Measurements from ENCODE around the gene PLAC9. TPM values are rescaled to one million over a fixed set of nuclear protein-coding genes. Genes with fewer than 3 reads are reported as not detected.
A peak's percentile ranks its signal among the peaks of the same experiment; 100 is the strongest.

The PLAC9 gene
- total and polyA plus RNA-seq, 4 donors, result 11.8 to 53.1 (median 23.4) TPM

DNA sequence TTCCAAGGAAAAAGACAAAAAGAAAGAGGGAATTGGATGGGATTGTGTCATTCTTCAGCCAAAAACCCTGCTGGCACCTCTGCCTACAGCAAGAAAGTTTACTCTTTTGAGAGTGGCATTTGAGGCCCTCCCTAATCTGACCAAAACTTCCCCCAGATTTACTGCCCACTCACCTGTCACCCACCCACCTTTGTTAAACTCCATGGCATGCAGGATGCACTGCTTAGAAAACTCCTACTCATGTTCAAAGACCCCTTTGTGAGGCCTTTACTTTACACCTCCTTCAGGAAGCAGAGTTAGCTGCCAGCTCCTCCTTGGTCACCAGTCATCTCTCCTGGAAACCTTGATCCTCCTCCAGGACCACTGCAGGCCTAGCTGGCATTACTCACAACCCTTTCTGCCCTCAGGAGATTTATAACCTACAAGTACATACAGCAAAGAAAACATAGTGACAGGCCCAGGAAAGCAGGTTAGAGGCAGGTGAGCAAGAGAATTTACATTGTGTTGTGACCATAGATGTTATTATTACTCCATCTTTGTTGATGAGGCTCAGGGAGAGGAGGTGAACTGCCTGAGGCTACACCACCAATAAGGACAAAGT, 10.3 kb upstream of the PLAC9 start:
- H3K36me3 ChIP-seq (ENCODE audit: control insufficient read depth in 4 of 4, insufficient read depth in 4 of 4, low read length in 4 of 4), result no peaks in the 10 kb centered on the region
- H3K4me1 ChIP-seq (ENCODE audit: control insufficient read depth in 5 of 5, insufficient read depth in 5 of 5, low read length in 5 of 5), result no peaks in the 10 kb centered on the region
- H3K9ac ChIP-seq (ENCODE audit: insufficient read depth in 1 of 2, low read length in 2 of 2), result no peak overlapping the region
- TF ChIP-seq, protein P1, sequence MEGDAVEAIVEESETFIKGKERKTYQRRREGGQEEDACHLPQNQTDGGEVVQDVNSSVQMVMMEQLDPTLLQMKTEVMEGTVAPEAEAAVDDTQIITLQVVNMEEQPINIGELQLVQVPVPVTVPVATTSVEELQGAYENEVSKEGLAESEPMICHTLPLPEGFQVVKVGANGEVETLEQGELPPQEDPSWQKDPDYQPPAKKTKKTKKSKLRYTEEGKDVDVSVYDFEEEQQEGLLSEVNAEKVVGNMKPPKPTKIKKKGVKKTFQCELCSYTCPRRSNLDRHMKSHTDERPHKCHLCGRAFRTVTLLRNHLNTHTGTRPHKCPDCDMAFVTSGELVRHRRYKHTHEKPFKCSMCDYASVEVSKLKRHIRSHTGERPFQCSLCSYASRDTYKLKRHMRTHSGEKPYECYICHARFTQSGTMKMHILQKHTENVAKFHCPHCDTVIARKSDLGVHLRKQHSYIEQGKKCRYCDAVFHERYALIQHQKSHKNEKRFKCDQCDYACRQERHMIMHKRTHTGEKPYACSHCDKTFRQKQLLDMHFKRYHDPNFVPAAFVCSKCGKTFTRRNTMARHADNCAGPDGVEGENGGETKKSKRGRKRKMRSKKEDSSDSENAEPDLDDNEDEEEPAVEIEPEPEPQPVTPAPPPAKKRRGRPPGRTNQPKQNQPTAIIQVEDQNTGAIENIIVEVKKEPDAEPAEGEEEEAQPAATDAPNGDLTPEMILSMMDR (IDR thresholded peaks at IDR 0.05; ENCODE audit: control extremely low read depth, extremely low read depth), result no peak
- H3K9me3 ChIP-seq (ENCODE audit: control insufficient read depth in 4 of 4, insufficient read depth in 3 of 4, low read length in 3 of 4), result no peaks in the 10 kb centered on the region
- no peak for DNase-seq
- H3K27ac ChIP-seq (ENCODE audit: low read depth in 1 of 2, low read length in 1 of 2), result peak overlapping the region in 1 of 2 donors; percentile 31
- ATAC-seq (ENCODE audit: insufficient read depth, low FRiP score), result no peak
- H3K4me3 ChIP-seq, result no peak overlapping the region
- H3K27me3 ChIP-seq (ENCODE audit: control insufficient read depth in 3 of 3, insufficient read depth in 3 of 3, low read length in 2 of 3), result no peaks in the 10 kb centered on the region

DNA sequence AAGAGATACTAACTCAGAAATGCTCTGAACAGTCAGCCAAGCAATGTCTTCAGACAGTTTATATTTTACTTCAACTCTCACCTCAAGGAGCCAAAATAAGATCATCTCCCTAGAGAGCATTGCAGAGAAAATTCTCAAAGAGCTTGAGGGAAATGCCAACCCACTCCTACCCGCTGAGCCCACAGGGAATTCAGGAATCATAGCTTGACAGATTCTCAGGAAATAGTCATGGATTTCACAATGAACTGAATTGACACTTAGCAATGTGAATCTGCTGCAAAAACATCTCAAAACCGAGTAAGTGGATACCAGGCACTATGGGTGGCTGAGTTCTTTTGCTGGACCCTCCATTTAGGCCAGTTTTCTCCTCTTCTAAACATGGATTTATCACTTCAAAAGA, 9.8 kb upstream of the PLAC9 start:
- TF ChIP-seq, protein P1 (IDR thresholded peaks at IDR 0.05; ENCODE audit: control extremely low read depth, extremely low read depth), result no peak
- H3K36me3 ChIP-seq (ENCODE audit: control insufficient read depth in 4 of 4, insufficient read depth in 4 of 4, low read length in 4 of 4), result no peaks in the 10 kb centered on the region
- H3K4me1 ChIP-seq (ENCODE audit: control insufficient read depth in 5 of 5, insufficient read depth in 5 of 5, low read length in 5 of 5), result no peaks in the 10 kb centered on the region
- H3K4me3 ChIP-seq, result no peak overlapping the region
- no peak overlapping the region for H3K27ac ChIP-seq (ENCODE audit: low read depth in 1 of 2, low read length in 1 of 2)
- no peak overlapping the region for H3K9ac ChIP-seq (ENCODE audit: insufficient read depth in 1 of 2, low read length in 2 of 2)
- H3K9me3 ChIP-seq (ENCODE audit: control insufficient read depth in 4 of 4, insufficient read depth in 3 of 4, low read length in 3 of 4), result no peaks in the 10 kb centered on the region
- ATAC-seq (ENCODE audit: insufficient read depth, low FRiP score) (no peak), DNase-seq (no peak)
- WGBS, 2 donors, result 72 to 80% methylated on average over 2 of the region's 2 CpGs
- H3K27me3 ChIP-seq (ENCODE audit: control insufficient read depth in 3 of 3, insufficient read depth in 3 of 3, low read length in 2 of 3), result no peaks in the 10 kb centered on the region

DNA sequence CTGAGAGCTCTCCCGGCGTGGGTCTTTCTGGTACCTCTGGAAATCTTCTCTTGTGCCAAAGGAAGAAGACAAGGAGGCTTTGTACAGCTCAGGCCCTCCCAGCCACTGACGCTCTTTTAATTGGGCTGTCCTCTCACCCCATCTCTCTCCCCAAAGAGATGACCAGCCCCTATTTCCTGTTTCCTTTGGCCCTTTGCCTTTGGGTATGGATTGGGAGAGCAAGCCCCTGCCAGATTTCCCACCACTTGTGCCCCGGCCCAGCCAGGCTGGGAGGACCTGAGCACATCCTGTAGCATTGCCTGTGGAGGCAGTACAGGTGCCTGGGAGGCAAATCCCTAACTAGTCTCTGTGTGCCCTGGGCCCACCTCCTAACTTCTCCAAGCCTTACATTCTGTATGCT, 5.7 kb upstream of the PLAC9 start:
- Histone ChIP-seq H3K36me3 (ENCODE audit: control insufficient read depth in 4 of 4, insufficient read depth in 4 of 4, low read length in 4 of 4) (no peaks in the 10 kb centered on the region), H3K27me3 (ENCODE audit: control insufficient read depth in 3 of 3, insufficient read depth in 3 of 3, low read length in 2 of 3) (no peaks in the 10 kb centered on the region), H3K27ac (ENCODE audit: low read depth in 1 of 2, low read length in 1 of 2) (no peak overlapping the region), H3K4me1 (ENCODE audit: control insufficient read depth in 5 of 5, insufficient read depth in 5 of 5, low read length in 5 of 5) (peaks cover 0 to 2% (median 0%) of the 10 kb centered on the region in 5 donors), H3K9me3 (ENCODE audit: control insufficient read depth in 4 of 4, insufficient read depth in 3 of 4, low read length in 3 of 4) (no peaks in the 10 kb centered on the region), H3K4me3 (no peak overlapping the region), H3K9ac (ENCODE audit: insufficient read depth in 1 of 2, low read length in 2 of 2) (no peak overlapping the region)
- WGBS, 2 donors, result 53 to 69% methylated on average over 4 of the region's 4 CpGs
- ATAC-seq (ENCODE audit: insufficient read depth, low FRiP score) (no peak), DNase-seq (no peak)
- TF ChIP-seq, protein P1 (IDR thresholded peaks at IDR 0.05; ENCODE audit: control extremely low read depth, extremely low read depth), result no peak

DNA sequence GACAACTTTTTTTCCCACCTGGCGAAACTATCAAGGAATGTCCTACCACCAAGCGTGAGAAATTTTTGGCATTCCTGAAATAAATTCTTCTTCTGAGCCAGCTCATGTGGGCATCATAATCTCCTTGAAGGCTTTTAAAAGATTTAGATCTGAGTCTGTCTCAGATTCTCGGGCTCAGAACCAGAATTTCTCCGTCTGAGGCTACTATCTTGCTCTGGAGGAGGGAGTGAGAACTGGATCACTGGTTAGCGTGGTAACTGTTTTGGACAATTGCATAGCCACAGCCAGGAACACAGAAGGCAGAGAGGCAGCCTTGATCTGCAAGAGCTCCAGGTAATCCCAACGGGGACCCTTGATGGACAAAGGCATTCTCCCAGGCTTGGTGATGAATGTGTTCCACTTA, 1.0 kb upstream of the PLAC9 start:
- DNase-seq (no peak), ATAC-seq (ENCODE audit: insufficient read depth, low FRiP score) (no peak)
- TF ChIP-seq, protein P1 (IDR thresholded peaks at IDR 0.05; ENCODE audit: control extremely low read depth, extremely low read depth), result no peak
- H3K36me3 ChIP-seq (ENCODE audit: control insufficient read depth in 4 of 4, insufficient read depth in 4 of 4, low read length in 4 of 4), result no peaks in the 10 kb centered on the region
- no peaks in the 10 kb centered on the region for H3K27me3 ChIP-seq (ENCODE audit: control insufficient read depth in 3 of 3, insufficient read depth in 3 of 3, low read length in 2 of 3)
- H3K9me3 ChIP-seq (ENCODE audit: control insufficient read depth in 4 of 4, insufficient read depth in 3 of 4, low read length in 3 of 4), result no peaks in the 10 kb centered on the region
- 80 to 88% methylated on average over 6 of the region's 6 CpGs for WGBS, 2 donors
- peaks cover 0 to 27% (median 0%) of the 10 kb centered on the region in 5 donors for H3K4me1 ChIP-seq (ENCODE audit: control insufficient read depth in 5 of 5, insufficient read depth in 5 of 5, low read length in 5 of 5)
- H3K9ac ChIP-seq (ENCODE audit: insufficient read depth in 1 of 2, low read length in 2 of 2), result no peak overlapping the region
- no peak overlapping the region for H3K27ac ChIP-seq (ENCODE audit: low read depth in 1 of 2, low read length in 1 of 2)
- H3K4me3 ChIP-seq, result no peak overlapping the region
